Neutrophil (primary cell): Measurements from ENCODE around the gene ST3GAL5.
A peak's percentile ranks its signal among the peaks of the same experiment; 100 is the strongest.

ENCODE experiments used
- H3K27ac ChIP-seq: fragments of 200-600 bp; sonication (generic); 2 replicates; pipeline ENCODE4 v1.5.1; 2016; ENCODE audit warnings: mild to moderate bottlenecking, moderate library complexity
- H3K27me3 ChIP-seq: fragments of 200-600 bp; sonication (generic); 2 replicates; pipeline ENCODE4 v1.6.0; 2016; ENCODE audit warnings: mild to moderate bottlenecking
- H3K36me3 ChIP-seq: fragments of 200-600 bp; sonication (generic); 2 replicates; pipeline ENCODE4 v1.5.1; 2017
- H3K4me1 ChIP-seq, 2 experiments: fragments of 200-600 bp in 1 of 2; sonication (generic) in 1 of 2; 1 replicate in 1 of 2; 2 replicates in 1 of 2; pipeline versions ENCODE4 v1.5.1 to v1.6.1; 2013 to 2016; ENCODE audit warnings: low read depth in 1 of 2, low read length in 1 of 2, mild to moderate bottlenecking in 1 of 2, moderate library complexity in 1 of 2; ENCODE audit not compliant: control insufficient read depth in 1 of 2, insufficient read depth in 1 of 2
- H3K4me3 ChIP-seq, 2 experiments: fragments of 200-600 bp in 1 of 2; sonication (generic) in 1 of 2; 1 replicate in 1 of 2; 2 replicates in 1 of 2; pipeline ENCODE4 v1.5.1; 2013 to 2016; ENCODE audit warnings: low read depth in 1 of 2, low read length in 1 of 2, mild to moderate bottlenecking in 1 of 2, moderate library complexity in 1 of 2
- H3K9me3 ChIP-seq: fragments of 200-600 bp; sonication (generic); 2 replicates; pipeline ENCODE4 v1.5.1; 2016
- TF ChIP-seq, protein P1 (sequence below): fragments of 200-600 bp; sonication (generic); IDR thresholded peaks from 2 replicates; pipeline ENCODE4 v1.5.1; 2016; ENCODE audit warnings: antibody characterized with exemption

Gene ST3GAL5

DNA sequence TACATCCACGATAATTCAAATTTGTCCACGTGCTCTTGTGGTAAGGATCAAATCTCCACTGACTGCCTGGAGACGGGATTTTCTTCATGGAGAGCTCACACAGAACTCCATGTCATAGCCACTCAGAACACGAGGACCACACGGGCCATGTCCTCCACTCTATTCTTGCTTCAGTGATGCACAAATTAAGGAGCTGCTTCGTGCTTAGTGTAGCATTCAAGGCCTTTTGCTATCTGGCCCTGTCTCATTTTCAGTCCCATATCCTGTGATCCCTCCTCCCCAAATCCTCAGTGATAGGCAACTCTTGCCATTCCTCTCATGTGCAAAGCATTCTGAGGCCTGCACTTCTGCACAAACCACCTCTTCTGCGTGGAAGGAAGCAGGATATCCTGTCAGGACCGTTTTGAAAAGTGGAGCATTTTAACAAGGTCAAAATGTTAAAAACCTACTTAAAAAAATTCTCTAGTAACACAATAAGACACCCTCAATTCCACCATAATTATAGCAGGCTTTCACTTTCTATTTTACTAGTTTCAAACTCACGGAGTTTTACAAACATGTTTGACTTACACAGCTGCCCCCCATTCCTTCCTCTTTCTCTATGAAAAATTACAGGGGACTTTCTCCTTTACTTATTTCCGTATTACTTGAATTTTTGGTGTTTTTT, 35.2 kb downstream of the ST3GAL5 start:
- Histone ChIP-seq H3K36me3 (no peaks in the 10 kb centered on the region), H3K4me1 (peaks cover 12 to 13% of the 10 kb centered on the region in 2 experiments), H3K27me3 (no peaks in the 10 kb centered on the region), H3K4me3 (peak overlapping the region in 1 of 2 experiments; percentile 2), H3K9me3 (no peaks in the 10 kb centered on the region), H3K27ac (peak overlapping the region; percentile 64)
- TF ChIP-seq, protein P1, sequence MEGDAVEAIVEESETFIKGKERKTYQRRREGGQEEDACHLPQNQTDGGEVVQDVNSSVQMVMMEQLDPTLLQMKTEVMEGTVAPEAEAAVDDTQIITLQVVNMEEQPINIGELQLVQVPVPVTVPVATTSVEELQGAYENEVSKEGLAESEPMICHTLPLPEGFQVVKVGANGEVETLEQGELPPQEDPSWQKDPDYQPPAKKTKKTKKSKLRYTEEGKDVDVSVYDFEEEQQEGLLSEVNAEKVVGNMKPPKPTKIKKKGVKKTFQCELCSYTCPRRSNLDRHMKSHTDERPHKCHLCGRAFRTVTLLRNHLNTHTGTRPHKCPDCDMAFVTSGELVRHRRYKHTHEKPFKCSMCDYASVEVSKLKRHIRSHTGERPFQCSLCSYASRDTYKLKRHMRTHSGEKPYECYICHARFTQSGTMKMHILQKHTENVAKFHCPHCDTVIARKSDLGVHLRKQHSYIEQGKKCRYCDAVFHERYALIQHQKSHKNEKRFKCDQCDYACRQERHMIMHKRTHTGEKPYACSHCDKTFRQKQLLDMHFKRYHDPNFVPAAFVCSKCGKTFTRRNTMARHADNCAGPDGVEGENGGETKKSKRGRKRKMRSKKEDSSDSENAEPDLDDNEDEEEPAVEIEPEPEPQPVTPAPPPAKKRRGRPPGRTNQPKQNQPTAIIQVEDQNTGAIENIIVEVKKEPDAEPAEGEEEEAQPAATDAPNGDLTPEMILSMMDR = no peak

DNA sequence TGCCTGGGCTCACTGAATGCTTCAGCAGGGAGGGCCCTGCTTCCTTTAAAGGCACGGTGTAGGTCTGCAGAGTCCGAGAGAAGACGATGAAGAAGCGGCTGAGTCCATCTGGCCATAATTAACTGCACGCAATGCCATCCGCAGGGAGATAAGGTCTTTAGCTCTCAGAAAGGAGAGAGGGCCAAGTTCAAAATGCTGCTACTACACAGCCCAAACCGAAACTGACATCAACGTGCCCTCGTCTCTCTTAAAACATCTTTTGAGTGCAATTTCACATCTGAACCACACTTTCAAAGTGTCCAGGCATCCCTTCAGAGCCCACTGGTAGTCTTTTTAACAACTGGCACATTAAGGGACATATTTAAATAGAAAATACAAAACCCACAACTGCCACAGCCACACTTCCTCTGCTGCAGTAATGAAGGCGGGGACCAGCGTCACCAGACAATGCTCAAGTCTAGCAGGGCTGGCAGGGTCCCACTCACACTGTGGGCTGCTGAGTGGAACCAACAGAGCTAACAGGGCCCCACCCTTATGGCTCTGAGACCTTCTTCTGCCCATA, 35.8 kb downstream of the ST3GAL5 start:
- H3K27ac ChIP-seq = peak overlapping the region; percentile 64
- TF ChIP-seq, protein P1 = no peak
- H3K4me1 ChIP-seq = peaks cover 12 to 13% of the 10 kb centered on the region in 2 experiments
- peak overlapping the region in 1 of 2 experiments; percentile 2 for H3K4me3 ChIP-seq
- no peaks in the 10 kb centered on the region for H3K36me3 ChIP-seq
- H3K27me3 ChIP-seq = no peaks in the 10 kb centered on the region
- no peaks in the 10 kb centered on the region for H3K9me3 ChIP-seq

DNA sequence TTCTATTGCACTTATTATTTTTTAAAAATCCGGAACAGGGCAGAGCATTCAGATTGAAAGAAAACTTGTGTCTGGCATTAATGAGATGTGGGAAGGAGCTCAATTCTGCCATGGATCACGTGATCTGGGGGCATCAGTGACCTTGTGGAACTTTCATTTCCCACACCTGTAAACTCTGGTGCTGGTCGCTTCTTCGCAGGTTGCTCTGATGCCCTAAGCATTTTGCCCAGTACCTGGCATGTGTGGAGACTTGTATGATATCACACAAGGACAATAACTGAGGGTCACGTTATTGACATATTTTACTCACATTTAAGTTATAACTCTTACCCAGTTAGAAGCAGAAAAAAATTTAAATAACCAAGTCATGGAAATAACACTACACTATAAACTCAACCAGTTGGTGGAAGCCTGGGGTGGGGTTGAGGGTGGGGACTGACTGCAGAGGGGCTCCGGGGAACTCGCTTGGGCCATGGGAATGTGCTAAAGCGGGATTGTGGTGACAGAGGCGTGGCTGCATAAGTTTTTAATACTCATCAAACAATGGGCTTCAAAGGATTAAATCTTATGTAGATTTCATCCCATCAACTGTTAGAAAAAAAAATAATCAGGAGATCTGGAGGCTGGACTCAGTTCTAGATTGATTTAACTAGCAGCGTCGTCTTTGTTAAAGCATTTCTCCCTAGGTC, 36.5 kb downstream of the ST3GAL5 start:
- H3K4me1 ChIP-seq = peaks cover 12 to 13% of the 10 kb centered on the region in 2 experiments
- H3K27me3 ChIP-seq = no peaks in the 10 kb centered on the region
- TF ChIP-seq, protein P1 = no peak
- no peaks in the 10 kb centered on the region for H3K36me3 ChIP-seq
- H3K4me3 ChIP-seq = no peak overlapping the region
- no peaks in the 10 kb centered on the region for H3K9me3 ChIP-seq
- H3K27ac ChIP-seq = no peak overlapping the region

DNA sequence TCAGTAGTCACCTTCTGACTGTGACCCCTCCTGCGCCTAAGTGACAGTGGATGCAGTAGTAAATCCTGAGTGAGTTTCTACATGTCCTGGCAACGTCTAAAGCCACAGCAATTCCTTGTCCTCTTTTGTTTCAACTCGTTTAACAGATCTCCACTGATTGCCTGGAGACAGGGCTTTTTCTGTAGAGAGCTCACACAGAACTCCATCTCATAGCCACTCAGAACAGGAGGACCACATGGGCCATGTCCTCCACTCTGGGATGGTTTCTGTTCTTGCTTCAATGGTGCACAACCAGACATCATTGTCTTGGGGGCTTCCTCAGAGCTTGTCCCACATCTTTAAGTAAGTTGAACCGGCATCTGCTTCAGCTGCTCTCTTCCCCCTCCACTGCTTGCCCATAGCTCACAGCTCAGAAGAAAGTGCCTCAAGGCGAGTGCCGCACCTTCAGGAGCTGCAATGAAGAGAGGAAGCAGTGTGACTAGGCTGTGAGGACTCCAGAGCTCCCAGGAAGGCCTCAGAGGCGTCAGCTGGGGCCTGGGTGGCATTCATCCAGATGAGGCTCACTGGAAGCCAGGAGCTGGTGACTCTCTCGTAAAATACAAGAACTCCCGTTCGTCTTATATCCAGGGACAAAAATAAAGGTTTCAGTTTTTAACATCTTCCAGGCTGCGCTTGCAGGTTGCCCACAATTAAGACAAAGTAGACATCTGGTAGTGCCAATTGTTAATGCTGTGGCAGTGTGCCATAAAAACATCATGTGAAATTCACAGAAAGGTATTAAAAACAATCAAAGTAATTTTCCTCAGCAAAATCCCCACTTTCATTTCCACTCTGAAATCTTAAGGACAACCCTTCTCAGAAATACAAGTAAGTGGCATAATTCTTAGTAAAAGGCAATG, 37.3 kb downstream of the ST3GAL5 start:
- Histone ChIP-seq H3K4me1 (peaks cover 12 to 13% of the 10 kb centered on the region in 2 experiments), H3K9me3 (no peaks in the 10 kb centered on the region), H3K4me3 (no peak overlapping the region), H3K27ac (no peak overlapping the region), H3K27me3 (no peaks in the 10 kb centered on the region), H3K36me3 (no peaks in the 10 kb centered on the region)
- TF ChIP-seq, protein P1 = no peak

DNA sequence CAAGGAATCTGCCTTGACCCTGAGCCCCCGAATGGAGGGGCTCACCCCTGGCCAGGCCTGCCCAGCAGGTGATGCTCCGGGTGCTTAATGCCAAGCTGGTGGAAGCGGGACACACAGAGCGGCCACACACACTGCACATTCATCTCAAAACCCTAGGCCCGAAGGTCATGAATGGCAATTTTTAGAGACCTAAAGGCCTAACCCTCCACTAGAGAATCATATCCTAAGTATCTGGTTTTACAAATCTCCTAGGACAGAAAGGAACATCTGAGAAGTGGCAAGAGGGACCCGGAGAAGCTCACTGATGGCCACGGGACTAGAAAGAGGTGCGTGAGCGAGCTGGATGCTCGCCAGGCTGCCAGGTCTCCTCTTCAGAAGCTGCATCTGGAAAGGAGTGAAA, 38.3 kb downstream of the ST3GAL5 start:
- Histone ChIP-seq H3K27ac (no peak overlapping the region), H3K9me3 (no peaks in the 10 kb centered on the region), H3K27me3 (no peaks in the 10 kb centered on the region), H3K4me3 (no peak overlapping the region), H3K4me1 (peaks cover 12 to 13% of the 10 kb centered on the region in 2 experiments), H3K36me3 (no peaks in the 10 kb centered on the region)
- TF ChIP-seq, protein P1 = no peak
